Keratinocyte (primary cell): ENCODE measurements around the gene DPYSL4. TPM values are rescaled to one million over a fixed set of nuclear protein-coding genes. Genes with fewer than 3 reads are reported as not detected.

Source experiments
- DNase-seq: peaks from one replicate; pipeline ENCODE4 v3.0.0-alpha.2; 2011; ENCODE audit warnings: low read depth, missing footprints, low spot score
- FAIRE-seq: peaks from 2 replicates; lab custom pipeline; 2011; peaks lifted over from hg19 to GRCh38; lab: Jason Lieb, UNC
- H2AFZ ChIP-seq: 2 replicates; pipeline ENCODE4 v1.6.0; 2012; ENCODE audit warnings: low read length, control low read depth, inconsistent platforms; ENCODE audit not compliant: control insufficient read depth
- H3K27ac ChIP-seq: 2 replicates; pipeline ENCODE4 v1.5.1; 2011; ENCODE audit warnings: low read length; ENCODE audit not compliant: control insufficient read depth, insufficient read depth
- H3K27me3 ChIP-seq: 3 replicates; pipeline ENCODE4 v1.6.0; 2011; ENCODE audit warnings: low read length; ENCODE audit not compliant: control insufficient read depth, insufficient read depth; ENCODE audit errors: extremely low read depth
- H3K36me3 ChIP-seq, 2 experiments: 2 replicates in 1 of 2; 3 replicates in 1 of 2; pipeline ENCODE4 v1.5.1; 2011; ENCODE audit warnings: low read length in 2 of 2, mild to moderate bottlenecking in 1 of 2; ENCODE audit not compliant: control insufficient read depth in 2 of 2, insufficient read depth in 2 of 2; ENCODE audit errors: extremely low read depth in 1 of 2
- H3K4me1 ChIP-seq: 3 replicates; pipeline ENCODE4 v1.5.1; 2011; ENCODE audit warnings: low read length; ENCODE audit not compliant: control insufficient read depth, insufficient read depth; ENCODE audit errors: extremely low read depth
- H3K4me2 ChIP-seq: 3 replicates; pipeline ENCODE4 v1.6.0; 2011; ENCODE audit warnings: low read depth, low read length; ENCODE audit not compliant: control insufficient read depth, insufficient read depth; ENCODE audit errors: extremely low read depth
- H3K4me3 ChIP-seq, 3 experiments: fragments of 200-600 bp in 1 of 3; sonication (generic) in 1 of 3; 2 replicates in 2 of 3; 3 replicates in 1 of 3; pipeline ENCODE4 v1.5.1; 2011 to 2016; ENCODE audit warnings: low read length in 3 of 3, mild to moderate bottlenecking in 3 of 3, control low read depth in 2 of 3, inconsistent platforms in 1 of 3, low read depth in 1 of 3, mixed read lengths in 1 of 3, mixed run types in 1 of 3, moderate library complexity in 1 of 3; ENCODE audit not compliant: control insufficient read depth in 2 of 3, insufficient read depth in 2 of 3; ENCODE audit errors: extremely low read depth in 1 of 3
- H3K79me2 ChIP-seq: 2 replicates; pipeline ENCODE4 v1.6.0; 2012; ENCODE audit warnings: low read length; ENCODE audit not compliant: control insufficient read depth, insufficient read depth
- H3K9ac ChIP-seq: 3 replicates; pipeline ENCODE4 v1.6.0; 2011; ENCODE audit warnings: low read length; ENCODE audit not compliant: control insufficient read depth, insufficient read depth; ENCODE audit errors: extremely low read depth
- H3K9me1 ChIP-seq: 3 replicates; pipeline ENCODE4 v1.6.0; 2011; ENCODE audit warnings: low read length; ENCODE audit not compliant: control insufficient read depth, insufficient read depth; ENCODE audit errors: extremely low read depth
- H3K9me3 ChIP-seq: 2 replicates; pipeline ENCODE4 v1.5.1; 2012; ENCODE audit warnings: low read depth, low read length; ENCODE audit not compliant: control insufficient read depth
- H4K20me1 ChIP-seq: 3 replicates; pipeline ENCODE4 v1.6.0; 2011; ENCODE audit warnings: low read length; ENCODE audit not compliant: control insufficient read depth, insufficient read depth; ENCODE audit errors: extremely low read depth
- CTCF ChIP-seq, 3 experiments: IDR thresholded peaks in 1 of 3; conservative IDR thresholded peaks in 1 of 3; optimal IDR thresholded peaks in 1 of 3; 2 replicates in 2 of 3; 3 replicates in 1 of 3; pipeline versions ENCODE3 to v1.5.1; 2011; ENCODE audit warnings: low read length in 3 of 3, mild to moderate bottlenecking in 3 of 3, moderate library complexity in 2 of 3, control low read depth in 1 of 3, inconsistent platforms in 1 of 3; ENCODE audit not compliant: insufficient read depth in 2 of 3; ENCODE audit errors: extremely low read depth in 1 of 3
- EZH2 ChIP-seq: IDR thresholded peaks from one replicate; pipeline ENCODE4 v1.6.1; 2012; ENCODE audit warnings: inconsistent platforms, mild to moderate bottlenecking, low read length, moderate library complexity
- dilution Hi-C: fragments of 300-500 bp; cut with MboI; formaldehyde crosslinking; loops from one replicate; pipeline ENCODE4 v1.7.0; 2020; ENCODE audit warnings: low sequenced_read_pairs; ENCODE audit not compliant: extremely low pct_ligation_motif_present
- polyA plus RNA-seq, 5 experiments: library from polyadenylated mRNA; depleted of rRNA in 3 of 5; stranded (reverse) in 3 of 5; stranded (forward) in 1 of 5; unstranded in 1 of 5; fragments of >200 nt; gene quantifications; 1 replicate in 1 of 5; 2 replicates in 3 of 5; 3 replicates in 1 of 5; pipeline versions ENCODE4 v1.2.1 to v1.2.3, GENCODE V29; 2011 to 2012; ENCODE audit warnings: missing spikeins in 2 of 5, low read depth in 1 of 5, low replicate concordance in 1 of 5

The DPYSL4 gene
- polyA plus RNA-seq, 1 donor (not counting 4 experiments of a cell fraction or from before 2014, with no cell fraction given) = 7.4 TPM

GRCh38 chr10:132163826-132164515 is 22.8 kb upstream of the DPYSL4 start:
- no peaks in the 10 kb centered on the region for H3K9me1 ChIP-seq
- DNase-seq = no peak
- H3K36me3 ChIP-seq = no peaks in the 10 kb centered on the region
- no peak overlapping the region for H3K4me2 ChIP-seq
- H2AFZ ChIP-seq = no peak overlapping the region
- TF ChIP-seq EZH2 (no peak), CTCF (optimal IDR thresholded peaks at IDR 0.05 in 1 of 3, IDR thresholded peaks at IDR 0.05 in 1 of 3, conservative IDR thresholded peaks at IDR 0.05 in 1 of 3; ENCODE audit: extremely low read depth in 1 of 3, insufficient read depth in 2 of 3, low read length in 3 of 3) (no peak)
- no peak for FAIRE-seq
- H3K9me3 ChIP-seq = no peaks in the 10 kb centered on the region
- H3K27me3 ChIP-seq = peaks cover 6% of the 10 kb centered on the region
- no peaks in the 10 kb centered on the region for H3K79me2 ChIP-seq
- no peaks in the 10 kb centered on the region for H4K20me1 ChIP-seq
- H3K9ac ChIP-seq = no peak overlapping the region
- H3K4me3 ChIP-seq = no peak overlapping the region
- H3K4me1 ChIP-seq = no peaks in the 10 kb centered on the region
- dilution Hi-C loops = no loop called here
- no peak overlapping the region for H3K27ac ChIP-seq

GRCh38 chr10:132164761-132165278 is 21.9 kb upstream of the DPYSL4 start:
- Histone ChIP-seq H3K4me2 (no peak overlapping the region), H3K4me1 (no peaks in the 10 kb centered on the region), H3K36me3 (no peaks in the 10 kb centered on the region), H2AFZ (no peak overlapping the region), H3K4me3 (no peak overlapping the region), H3K27ac (no peak overlapping the region), H3K79me2 (no peaks in the 10 kb centered on the region), H4K20me1 (no peaks in the 10 kb centered on the region), H3K9me1 (no peaks in the 10 kb centered on the region), H3K27me3 (peaks cover 6% of the 10 kb centered on the region), H3K9me3 (no peaks in the 10 kb centered on the region), H3K9ac (no peak overlapping the region)
- TF ChIP-seq CTCF (optimal IDR thresholded peaks at IDR 0.05 in 1 of 3, IDR thresholded peaks at IDR 0.05 in 1 of 3, conservative IDR thresholded peaks at IDR 0.05 in 1 of 3; ENCODE audit: extremely low read depth in 1 of 3, insufficient read depth in 2 of 3, low read length in 3 of 3) = no peak
- TF ChIP-seq EZH2 = no peak
- dilution Hi-C loops = no loop called here
- FAIRE-seq = no peak
- DNase-seq = no peak
